ENCODE measurements around the gene EP400.

DNA sequence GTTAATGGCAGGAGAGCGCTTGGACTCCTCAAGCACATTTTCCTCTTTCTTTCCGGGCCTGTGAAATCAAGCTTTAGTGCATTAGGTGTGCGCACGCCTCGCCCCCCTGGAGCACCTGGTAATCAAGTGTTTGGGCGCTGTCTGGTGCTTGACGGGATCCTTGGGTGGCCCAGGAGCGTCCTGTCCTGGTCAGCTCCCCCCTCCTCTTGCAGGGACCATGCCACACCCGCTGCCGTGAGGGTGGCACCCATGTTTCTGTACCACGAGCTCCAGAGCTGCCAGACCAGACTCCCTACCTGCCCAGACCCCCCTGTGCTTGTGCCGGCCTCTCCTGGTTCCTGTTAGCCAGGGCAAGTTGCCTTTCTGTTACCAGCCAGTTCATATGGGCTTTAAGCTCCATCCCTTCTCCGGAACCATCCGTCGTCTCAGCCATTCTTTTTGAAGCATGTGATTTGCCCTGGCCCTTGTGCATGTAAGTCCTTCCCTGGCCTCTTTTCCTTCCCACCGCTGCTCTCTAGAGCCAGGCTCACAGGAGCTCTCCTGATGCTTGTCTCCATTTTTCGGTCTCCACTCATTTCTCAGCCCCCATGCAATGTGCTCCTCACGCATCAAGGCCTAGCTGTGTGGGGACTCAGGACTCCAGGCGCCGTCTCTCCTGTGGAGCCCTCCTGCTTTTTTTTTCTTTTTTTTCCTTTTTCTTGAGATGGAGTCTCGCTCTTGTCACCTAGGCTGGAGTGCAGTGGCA is 66.1 kb downstream of the EP400 start:
- TF ChIP-seq POLR2A (IDR thresholded peaks at IDR 0.05; ENCODE audit: low read depth, low read length), result no peak
- no peak for TF ChIP-seq TAF1 (IDR thresholded peaks at IDR 0.05; ENCODE audit: low read depth, low read length)
- no peak for TF ChIP-seq POLR2AphosphoS5 (IDR thresholded peaks at IDR 0.05; ENCODE audit: low read depth, low read length)
- no peak for TF ChIP-seq SPI1 (IDR thresholded peaks at IDR 0.05; ENCODE audit: low read depth, low read length)

All from GM12891 (cell line).